GM23338 (cell line): Measurements from ENCODE around the gene GGTLC2. TPM values are rescaled to one million over a fixed set of nuclear protein-coding genes. Genes with fewer than 3 reads are reported as not detected.

Source experiments
- ATAC-seq: fragments of 200-7000 bp; cut with Tn5 transposase; 3 replicates; pipeline ENCODE4 v1.9.1; 2020
- DNase-seq: peaks from one replicate; pipeline ENCODE4 v3.0.0-alpha.2; 2015; ENCODE audit warnings: low spot score
- H2AFZ ChIP-seq: fragments of 200-600 bp; sonication (generic); 2 replicates; pipeline ENCODE4 v1.8.0; 2016; ENCODE audit warnings: antibody characterized with exemption, mild to moderate bottlenecking, moderate library complexity
- H3F3A ChIP-seq: fragments of 200-600 bp; sonication (generic); replicated peaks from 2 replicates; pipeline ENCODE4 v1.8.0; 2017; ENCODE audit warnings: antibody characterized with exemption, mixed run types, low read depth
- H3K27ac ChIP-seq: fragments of 200-600 bp; sonication (generic); 2 replicates; pipeline ENCODE4 v1.6.1; 2016; ENCODE audit warnings: low read depth
- H3K27me3 ChIP-seq: fragments of 200-600 bp; sonication (generic); 2 replicates; pipeline ENCODE4 v1.8.0; 2016; ENCODE audit warnings: mild to moderate bottlenecking, mixed run types, moderate library complexity; ENCODE audit not compliant: insufficient read depth
- H3K36me3 ChIP-seq: fragments of 200-600 bp; sonication (generic); 2 replicates; pipeline ENCODE4 v1.8.0; 2016; ENCODE audit warnings: mild to moderate bottlenecking; ENCODE audit not compliant: insufficient read depth
- H3K4me1 ChIP-seq: fragments of 200-600 bp; sonication (generic); 2 replicates; pipeline ENCODE4 v1.8.0; 2016; ENCODE audit warnings: mild to moderate bottlenecking, moderate library complexity; ENCODE audit not compliant: insufficient read depth
- H3K4me2 ChIP-seq: fragments of 200-600 bp; sonication (generic); 2 replicates; pipeline ENCODE4 v1.7.1; 2017; ENCODE audit warnings: mixed run types
- H3K4me3 ChIP-seq: fragments of 200-600 bp; sonication (generic); 2 replicates; pipeline ENCODE4 v1.6.1; 2016; ENCODE audit warnings: mixed run types
- H3K79me2 ChIP-seq: fragments of 200-600 bp; sonication (generic); replicated peaks from 2 replicates; pipeline ENCODE4 v1.8.0; 2017; ENCODE audit warnings: mild to moderate bottlenecking; ENCODE audit not compliant: insufficient read depth
- H3K9me2 ChIP-seq: fragments of 200-600 bp; sonication (generic); 2 replicates; pipeline ENCODE4 v1.8.0; 2017; ENCODE audit not compliant: insufficient read depth
- H4K20me1 ChIP-seq: fragments of 200-600 bp; sonication (generic); replicated peaks from 2 replicates; pipeline ENCODE4 v1.8.0; 2017; ENCODE audit warnings: mild to moderate bottlenecking; ENCODE audit not compliant: insufficient read depth
- H3K27ac Mint-ChIP-seq: 2 replicates; pipeline ENCODE4 v1.8.0; 2020; ENCODE audit warnings: inconsistent platforms, mild to moderate bottlenecking, moderate library complexity, mixed read lengths
- H3K27me3 Mint-ChIP-seq: 3 replicates; pipeline ENCODE4 v1.8.0; 2022; ENCODE audit warnings: low read depth, mild to moderate bottlenecking, moderate library complexity, mixed read lengths, inconsistent platforms; ENCODE audit not compliant: insufficient read depth, poor library complexity
- H3K36me3 Mint-ChIP-seq: 3 replicates; pipeline ENCODE4 v1.8.0; 2021; ENCODE audit warnings: low read depth, mild to moderate bottlenecking, inconsistent platforms, moderate library complexity, mixed read lengths
- H3K4me1 Mint-ChIP-seq: 3 replicates; pipeline ENCODE4 v1.8.0; 2020; ENCODE audit warnings: mild to moderate bottlenecking, inconsistent platforms, mixed read lengths
- H3K4me3 Mint-ChIP-seq: 3 replicates; pipeline ENCODE4 v1.8.0; 2021; ENCODE audit warnings: moderate library complexity, mild to moderate bottlenecking, inconsistent platforms, mixed read lengths
- H3K9me3 Mint-ChIP-seq: 3 replicates; pipeline ENCODE4 v1.8.0; 2020; ENCODE audit warnings: moderate library complexity, mild to moderate bottlenecking, inconsistent platforms, mixed read lengths
- CREB1 ChIP-seq: fragments of 250-450 bp; sonication (Bioruptor Pico); IDR thresholded peaks from 2 replicates; pipeline ENCODE4 v1.5.0; 2020; ENCODE audit warnings: low read depth, mild to moderate bottlenecking, moderate library complexity
- CTCF ChIP-seq, 2 experiments: fragments of 200-600 bp in 1 of 2; sonication (generic) in 1 of 2; conservative IDR thresholded peaks; 2 replicates each; pipeline versions ENCODE4 v1.5.1 to v1.6.1; 2016 to 2017; ENCODE audit warnings: antibody characterized with exemption in 2 of 2, low read depth in 2 of 2, mild to moderate bottlenecking in 2 of 2, moderate library complexity in 1 of 2
- ETS1 ChIP-seq: IDR thresholded peaks from 2 replicates; pipeline ENCODE4 v1.6.1; 2016; ENCODE audit warnings: antibody characterized with exemption
- EZH2 ChIP-seq: fragments of 200-600 bp; sonication (generic); IDR thresholded peaks from one replicate; pipeline ENCODE4 v1.8.0; 2017; ENCODE audit warnings: antibody characterized with exemption, mild to moderate bottlenecking, low read depth; ENCODE audit not compliant: unreplicated experiment
- EZH2phosphoT487 ChIP-seq: fragments of 200-600 bp; sonication (generic); IDR thresholded peaks from one replicate; pipeline ENCODE4 v1.8.1; 2018; ENCODE audit warnings: antibody characterized with exemption; ENCODE audit not compliant: unreplicated experiment
- JUNB ChIP-seq: IDR thresholded peaks from one replicate; pipeline ENCODE4 v1.6.1; 2016; ENCODE audit warnings: antibody characterized with exemption; ENCODE audit not compliant: unreplicated experiment
- NANOG ChIP-seq: IDR thresholded peaks from 2 replicates; pipeline ENCODE4 v1.6.1; 2016; ENCODE audit warnings: antibody characterized with exemption, borderline replicate concordance
- POLR2AphosphoS5 ChIP-seq: IDR thresholded peaks from 2 replicates; pipeline ENCODE4 v1.6.1; 2016; ENCODE audit warnings: antibody characterized with exemption, low read depth
- REST ChIP-seq: IDR thresholded peaks from one replicate; pipeline ENCODE4 v1.6.1; 2018; ENCODE audit warnings: antibody characterized with exemption; ENCODE audit not compliant: unreplicated experiment
- STAT1 ChIP-seq: IDR thresholded peaks from one replicate; pipeline ENCODE4 v1.6.1; 2016; ENCODE audit warnings: antibody characterized with exemption; ENCODE audit not compliant: unreplicated experiment
- ZNF114 ChIP-seq: fragments of 250-450 bp; sonication (Bioruptor Pico); IDR thresholded peaks from 2 replicates; pipeline ENCODE4 v1.5.0; 2020; ENCODE audit warnings: mild to moderate bottlenecking, moderate library complexity
- ZNF331 ChIP-seq: fragments of 250-450 bp; sonication (Bioruptor Pico); IDR thresholded peaks from 2 replicates; pipeline ENCODE4 v1.5.0; 2020; ENCODE audit warnings: low read depth, mild to moderate bottlenecking, moderate library complexity
- ZNF462 ChIP-seq: fragments of 250-450 bp; sonication (Bioruptor Pico); IDR thresholded peaks from 2 replicates; pipeline ENCODE4 v1.5.0; 2020; ENCODE audit warnings: mild to moderate bottlenecking, moderate library complexity
- polyA plus RNA-seq: library from polyadenylated mRNA; unstranded; fragments of >200 nt; fragmentation: Nextera tagmentation; extraction: Ambion mirVana; gene quantifications from 2 replicates; pipeline ENCODE4 v1.2.1, GENCODE V29; 2016
- total RNA-seq: library from RNA; depleted of rRNA; stranded (reverse); fragments of >200 nt; shearing (Covaris generic); gene quantifications from 2 replicates; pipeline ENCODE4 v1.2.3, GENCODE V29; 2014

Gene GGTLC2
- total and polyA plus RNA-seq, 2 experiments from 2014 or later, result not detected

- TF ChIP-seq CTCF (conservative IDR thresholded peaks at IDR 0.05; ENCODE audit: low read depth in 2 of 2), result no peak
- TF ChIP-seq EZH2, result no peak
- TF ChIP-seq STAT1, result no peak
- TF ChIP-seq REST, result no peak
- no peak for TF ChIP-seq POLR2AphosphoS5
- no peak for TF ChIP-seq ZNF114
- TF ChIP-seq NANOG, result no peak
- TF ChIP-seq JUNB, result no peak
- TF ChIP-seq ZNF331 (CRISPR knock-in tag), result no peak
- no peak for TF ChIP-seq EZH2phosphoT487
Observed at GRCh38 chr22:22669093-22669492, 24.7 kb downstream of the GGTLC2 start (continued).

GRCh38 chr22:22670076-22670795, 25.8 kb downstream of the GGTLC2 start:
- no peak overlapping the region for H3K4me3 ChIP-seq
- ATAC-seq (no peak), DNase-seq (no peak)
- H3K4me1 ChIP-seq, result no peaks in the 10 kb centered on the region
- no peaks in the 10 kb centered on the region for H3K36me3 ChIP-seq
- Mint-ChIP-seq H3K36me3 (no peaks in the 10 kb centered on the region), H3K4me3 (no peak overlapping the region), H3K9me3 (peaks cover 15% of the 10 kb centered on the region), H3K27me3 (peaks cover 68% of the 10 kb centered on the region), H3K4me1 (no peaks in the 10 kb centered on the region), H3K27ac (no peak overlapping the region)
- H3F3A ChIP-seq, result no peaks in the 10 kb centered on the region
- H3K27me3 ChIP-seq, result peaks cover 97% of the 10 kb centered on the region
- H3K27ac ChIP-seq, result no peak overlapping the region
- H3K9me2 ChIP-seq, result no peaks in the 10 kb centered on the region; the same call in 1 of the 2 replicates
- H3K4me2 ChIP-seq, result no peak overlapping the region
- H3K79me2 ChIP-seq, result no peaks in the 10 kb centered on the region
- H4K20me1 ChIP-seq, result no peaks in the 10 kb centered on the region; the same call in 1 of the 2 replicates
- no peak overlapping the region for H2AFZ ChIP-seq
- TF ChIP-seq EZH2phosphoT487 (no peak), ZNF462 (CRISPR knock-in tag) (no peak), CREB1 (CRISPR knock-in tag) (no peak), EZH2 (no peak), POLR2AphosphoS5 (no peak), JUNB (no peak), ETS1 (no peak)
